GM19455 (cell line): ENCODE results near the gene METTL5.

Experiments used
- ATAC-seq: cut with Tn5 transposase; IDR thresholded peaks from one replicate; pipeline ENCODE4 v1.9.1; 2021; ENCODE audit not compliant: unreplicated experiment

Gene METTL5

DNA sequence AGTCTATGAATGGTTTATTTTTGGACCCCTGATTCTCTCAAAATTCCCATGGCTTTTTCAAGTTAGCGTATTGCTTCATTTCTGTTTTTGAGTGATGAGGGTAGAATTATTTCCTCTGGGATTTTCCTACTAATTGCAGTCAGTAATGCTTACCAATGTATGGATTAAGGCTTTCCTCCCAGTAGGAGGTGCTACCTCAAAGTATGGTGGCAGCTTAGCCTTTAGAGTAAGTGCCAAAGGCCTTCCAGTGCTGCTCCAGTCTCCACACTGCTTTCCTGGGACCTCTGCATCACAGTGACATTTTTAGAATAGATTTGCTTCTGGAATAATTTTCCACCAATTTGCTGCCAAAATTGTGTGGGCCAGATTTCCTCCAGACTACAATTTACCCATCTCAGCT is 42.2 kb downstream of the METTL5 start:
- no peak for ATAC-seq

DNA sequence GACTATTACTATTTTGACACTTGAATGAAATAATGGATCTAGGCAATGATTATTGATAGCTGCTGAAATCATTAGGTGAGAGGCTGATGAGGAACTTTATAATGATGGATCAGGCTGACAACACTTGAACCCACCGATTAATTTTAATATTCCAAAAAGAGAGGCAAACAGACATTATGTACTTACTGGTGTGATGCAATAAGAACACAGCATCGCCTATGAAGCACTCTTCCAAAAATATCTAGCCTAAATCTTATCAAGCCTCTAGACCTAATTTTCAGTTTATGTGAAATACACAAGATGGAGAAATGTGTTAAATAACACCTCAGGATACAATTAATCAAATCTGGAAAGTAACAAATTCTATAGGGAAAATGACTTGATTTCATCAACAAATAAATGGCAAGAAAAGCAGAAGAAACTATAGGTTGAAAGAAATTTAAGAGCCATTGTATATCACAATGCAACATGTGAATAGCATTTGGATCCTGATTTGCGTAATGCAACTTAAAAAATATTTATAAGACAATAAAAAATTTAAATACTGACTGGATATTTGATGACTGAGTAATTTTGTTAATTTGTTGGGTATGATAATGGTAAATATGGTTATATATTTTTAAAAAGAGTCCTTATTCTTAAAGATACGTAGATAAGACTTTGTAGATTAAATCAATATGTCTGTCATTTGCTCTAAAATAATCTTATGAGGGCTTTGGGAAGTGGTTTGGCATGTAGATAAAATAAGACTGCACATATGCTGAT is 43.3 kb downstream of the METTL5 start:
- ATAC-seq, result no peak

DNA sequence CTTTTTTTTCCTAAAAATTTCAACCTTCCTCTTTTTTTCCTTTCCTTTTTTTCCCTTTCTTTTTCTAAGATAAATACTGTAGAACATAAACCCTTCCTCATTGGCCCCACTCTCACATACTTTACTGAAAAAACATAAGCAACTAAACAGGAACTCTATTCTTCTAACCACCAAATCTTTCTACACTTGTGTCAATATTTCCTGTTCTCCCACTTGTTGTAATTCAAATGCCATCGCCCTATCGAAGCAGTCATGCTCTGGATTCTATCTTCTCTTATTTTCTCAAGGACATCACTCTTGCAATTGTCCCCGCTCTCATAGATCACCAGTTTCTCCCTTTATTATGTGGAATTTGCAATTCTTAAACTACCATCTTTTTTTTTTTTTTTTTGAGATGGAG is 46.3 kb downstream of the METTL5 start:
- ATAC-seq, result no peak

DNA sequence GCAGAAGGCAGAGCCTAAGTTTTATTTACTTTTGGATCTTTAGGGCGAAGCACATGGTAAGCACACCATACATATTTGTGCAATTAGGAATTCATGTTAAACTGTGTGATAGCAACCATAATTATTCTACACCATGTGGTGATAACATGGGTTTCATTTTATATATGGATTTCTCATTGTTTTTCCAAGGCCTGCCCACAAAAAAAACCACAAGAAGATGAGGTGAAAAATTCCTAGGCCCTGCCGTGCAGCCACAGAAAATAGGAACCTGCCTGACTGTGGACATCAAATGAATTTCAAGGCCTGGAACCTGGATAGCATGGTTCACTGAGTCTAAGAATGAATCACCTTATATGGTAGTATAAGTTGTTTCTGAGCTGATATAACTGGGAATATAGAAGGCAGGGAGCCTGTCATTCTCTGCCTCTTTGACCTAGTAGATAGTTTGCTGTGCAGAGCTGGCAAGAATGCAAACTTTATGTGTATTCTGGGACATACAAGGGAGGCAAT is 48.4 kb downstream of the METTL5 start:
- ATAC-seq, result no peak

DNA sequence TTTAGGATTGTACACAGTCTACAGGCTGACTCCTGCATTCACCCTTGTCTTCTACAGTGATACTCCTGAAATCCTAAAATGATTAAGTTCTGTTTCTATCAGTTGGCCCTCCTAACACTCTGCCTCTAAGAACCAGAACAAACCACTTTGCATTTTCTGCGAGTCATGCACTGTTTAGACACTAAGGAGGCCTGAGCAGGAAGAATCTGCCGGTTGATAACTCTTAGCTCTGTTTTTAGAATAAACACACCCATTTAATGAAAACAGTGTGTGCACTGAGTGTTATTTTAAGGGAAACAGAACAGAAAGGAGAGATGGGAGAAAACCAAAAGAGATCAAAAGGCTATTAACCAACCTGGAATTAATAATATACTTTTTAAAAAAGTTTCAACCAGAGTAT is 48.9 kb downstream of the METTL5 start:
- ATAC-seq, result no peak

DNA sequence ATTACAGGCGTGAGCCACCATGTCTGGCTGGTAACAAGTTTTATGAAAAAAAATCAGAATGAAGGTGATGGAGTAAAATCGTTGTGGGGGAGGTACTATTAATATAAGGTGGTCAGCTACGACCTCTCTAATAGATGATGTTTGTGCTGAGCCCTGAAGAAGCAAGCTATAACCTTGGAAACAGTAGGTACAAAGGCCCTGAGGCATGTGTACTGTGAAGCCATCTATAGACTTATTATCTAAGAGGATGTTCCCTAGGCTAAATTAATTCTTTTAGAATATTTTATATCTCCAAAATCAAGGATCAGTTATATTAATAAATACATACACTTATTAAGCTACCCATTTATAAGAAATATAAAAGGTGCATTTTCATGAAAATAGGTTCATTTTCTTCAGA is 49.4 kb downstream of the METTL5 start:
- ATAC-seq, result no peak

DNA sequence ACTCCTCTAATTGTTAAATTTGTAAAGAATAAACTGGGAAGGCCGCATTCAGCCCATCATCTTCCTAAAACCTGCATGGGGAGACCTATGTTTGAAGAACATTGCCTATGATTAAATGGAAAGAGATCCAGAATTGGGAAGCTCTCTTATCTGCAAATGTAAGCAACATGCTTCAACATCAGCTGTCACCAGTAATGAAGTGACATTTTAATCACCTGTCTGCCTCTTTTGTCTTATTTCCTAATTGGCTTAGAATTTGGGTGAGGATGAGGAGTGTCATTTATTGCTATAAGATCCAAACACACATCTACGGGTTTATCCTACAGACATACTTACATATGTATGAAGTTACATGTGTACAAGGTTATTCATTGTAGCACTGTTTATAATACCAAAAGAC is 52.1 kb downstream of the METTL5 start:
- ATAC-seq, result no peak

DNA sequence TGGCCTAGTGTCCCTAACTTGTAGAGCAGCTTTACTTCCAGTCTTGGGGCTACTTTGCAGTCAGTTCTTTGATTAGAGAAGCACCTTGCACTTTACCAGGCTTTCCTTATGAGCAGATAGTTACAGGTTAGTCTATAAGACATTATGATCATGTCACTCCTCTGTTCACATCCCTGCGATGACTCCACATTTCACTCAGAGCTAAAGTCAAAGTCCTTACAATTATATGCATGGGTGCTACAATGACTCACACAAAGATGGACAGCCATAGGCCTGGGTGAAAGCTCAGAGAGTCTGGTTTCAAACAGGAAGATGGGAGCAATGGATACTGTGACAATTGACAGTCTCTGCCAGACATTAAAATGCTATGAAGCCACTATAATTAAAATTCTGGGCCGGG is 53.1 kb downstream of the METTL5 start:
- no peak for ATAC-seq

DNA sequence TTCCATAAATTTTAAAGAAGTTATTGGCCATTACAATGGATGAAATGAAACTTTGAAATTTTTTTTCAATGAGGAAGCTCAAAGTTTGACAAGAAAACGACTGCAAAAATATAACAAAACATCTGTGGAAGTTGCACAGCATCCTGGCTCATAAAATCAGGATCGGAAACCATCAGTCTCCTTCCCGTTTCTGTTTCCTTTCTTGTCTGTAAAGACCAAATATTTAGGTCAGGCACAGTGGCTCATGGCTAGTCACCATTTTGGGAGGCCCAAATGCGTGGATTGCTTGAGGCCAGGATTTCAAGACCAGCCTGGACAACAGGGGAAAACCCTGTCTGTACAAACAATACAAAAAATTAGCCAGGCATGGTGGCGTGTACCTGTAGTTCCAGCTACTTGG is 53.7 kb downstream of the METTL5 start:
- ATAC-seq, result no peak

DNA sequence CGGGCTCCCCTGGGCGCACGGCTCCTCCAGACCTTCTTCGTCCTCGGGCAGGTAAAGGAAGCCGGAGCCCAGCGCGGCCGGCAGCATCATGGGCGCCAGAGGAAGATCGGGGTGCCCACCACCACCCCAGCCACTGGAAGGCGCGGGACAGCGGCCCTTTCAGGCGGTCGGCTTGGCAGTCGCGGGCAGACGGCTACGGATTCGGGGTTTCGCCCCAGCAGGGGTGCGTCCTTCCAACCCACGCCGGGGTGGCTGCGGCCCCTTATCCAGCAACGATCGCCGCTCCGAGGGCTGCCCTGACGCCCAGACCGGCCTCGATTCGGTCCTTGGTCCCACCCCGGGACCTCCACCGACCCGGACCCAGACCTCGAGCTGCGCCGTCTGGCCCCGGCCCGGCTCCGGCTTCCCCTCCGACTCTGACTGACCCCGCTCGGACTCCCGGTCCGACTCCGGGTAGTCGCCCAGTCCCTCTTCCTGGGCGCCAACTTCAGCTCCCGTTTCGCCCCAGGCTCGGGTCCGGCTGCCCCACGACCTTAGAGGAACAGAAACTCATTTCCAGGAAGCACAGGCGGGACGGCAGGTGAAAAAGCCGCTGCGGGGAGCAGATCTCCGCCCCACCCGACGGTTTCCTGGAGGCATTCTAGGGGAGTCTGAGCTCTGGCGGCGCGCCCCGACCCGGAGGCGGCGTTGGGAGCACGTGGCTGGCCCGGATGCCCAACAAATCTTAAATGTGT is 56.3 kb downstream of the METTL5 start:
- ATAC-seq, result no peak

DNA sequence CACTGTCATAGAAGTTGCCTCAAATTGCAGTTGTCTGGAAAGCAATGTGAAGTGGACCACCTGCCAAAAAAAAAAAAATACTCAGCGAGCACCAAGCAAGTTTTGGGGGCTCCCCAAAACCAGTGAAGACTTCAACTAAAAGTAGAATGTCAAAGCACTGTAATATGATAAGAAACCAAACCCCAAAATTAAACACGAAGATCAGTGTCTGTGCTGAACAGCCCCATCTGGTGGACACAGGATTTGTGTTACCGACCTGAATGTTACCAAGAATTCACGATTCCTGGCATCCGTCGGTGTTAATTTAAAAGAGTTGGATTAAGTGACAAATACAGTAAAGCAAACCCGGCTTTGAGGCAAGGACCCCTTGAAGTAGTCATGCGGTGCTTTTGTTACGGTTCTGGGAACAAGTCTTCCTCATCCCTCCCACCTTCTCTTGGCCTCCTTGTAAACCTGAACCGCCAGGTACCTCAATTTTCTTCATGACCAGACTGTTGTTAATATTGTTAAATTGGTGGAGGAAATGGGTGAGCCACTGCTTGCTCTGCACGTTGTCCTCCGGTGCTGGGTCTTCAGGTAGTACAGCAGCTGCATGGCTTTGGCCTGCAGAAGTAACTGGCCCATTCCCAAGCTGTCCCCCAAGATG is 57.3 kb downstream of the METTL5 start:
- no peak for ATAC-seq

DNA sequence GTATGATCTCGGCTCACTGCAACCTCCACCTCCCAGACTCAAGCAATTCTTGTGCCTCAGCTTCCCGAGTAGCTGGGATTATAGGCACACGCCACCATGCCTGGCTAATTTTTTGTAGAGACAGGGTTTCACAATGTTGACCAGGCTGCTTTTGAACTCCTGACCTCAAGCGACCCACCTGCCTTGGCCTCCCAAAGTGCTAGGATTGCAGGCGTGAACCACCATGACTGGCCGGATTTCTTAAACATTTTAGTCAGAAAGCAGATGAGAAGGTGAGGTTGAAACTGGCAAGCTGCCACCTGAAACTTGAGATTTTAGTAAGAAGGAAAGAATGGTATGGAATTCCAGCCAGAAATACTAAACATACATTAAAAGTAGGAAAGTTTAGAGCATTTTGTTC is 59.2 kb downstream of the METTL5 start:
- ATAC-seq, result no peak

DNA sequence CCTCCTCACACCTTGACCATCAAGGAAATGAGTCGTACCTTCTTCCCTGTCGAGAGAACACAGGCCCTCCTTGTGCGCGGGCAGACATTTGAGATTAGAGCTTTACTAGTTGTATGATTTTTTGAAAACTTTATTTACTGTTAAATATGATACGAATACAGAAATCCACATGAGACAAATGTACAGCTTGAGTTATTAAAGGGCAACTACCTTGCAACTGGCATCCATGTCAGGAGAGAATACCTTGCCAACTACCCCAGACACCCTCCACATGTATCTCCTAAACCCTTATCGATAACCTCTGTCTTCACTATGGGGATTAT is 62.8 kb downstream of the METTL5 start:
- ATAC-seq, result no peak
